ENCODE data around the gene GRM5.

GRCh38 chr11:88541006-88541405 lies 524.8 kb downstream of the GRM5 start:
- TF ChIP-seq CTCF (IDR thresholded peaks at IDR 0.05), result no peak
- TF ChIP-seq ZFX (IDR thresholded peaks at IDR 0.05; ENCODE audit: borderline replicate concordance), result no peak
